Lower lobe of right lung (tissue), 2 donors: ENCODE data around the gene SLC4A3. TPM values are rescaled to one million over a fixed set of nuclear protein-coding genes. Genes with fewer than 3 reads are reported as not detected.

ENCODE experiments used
- ATAC-seq, 2 donors: fragments of 200-7000 bp; cut with Tn5 transposase; one replicate each; pipeline ENCODE4 v1.9.1; 2020 to 2022; ENCODE audit warnings: mild to moderate bottlenecking in 2 of 2, moderate library complexity in 2 of 2
- DNase-seq: peaks from one replicate; pipeline ENCODE4 v3.0.0-alpha.2; 2020
- H3K27ac ChIP-seq: fragments of 200-600 bp; one replicate; pipeline ENCODE4 v1.8.0; 2022
- H3K27me3 ChIP-seq: fragments of 200-600 bp; one replicate; pipeline ENCODE4 v1.8.0; 2022; ENCODE audit warnings: low read depth
- H3K36me3 ChIP-seq: fragments of 200-600 bp; one replicate; pipeline ENCODE4 v1.8.0; 2022; ENCODE audit warnings: mild to moderate bottlenecking
- H3K4me1 ChIP-seq: fragments of 200-600 bp; one replicate; pipeline ENCODE4 v1.8.0; 2022
- H3K4me3 ChIP-seq: fragments of 200-600 bp; one replicate; pipeline ENCODE4 v1.8.0; 2022; ENCODE audit warnings: mild to moderate bottlenecking
- H3K9me3 ChIP-seq: fragments of 200-600 bp; one replicate; pipeline ENCODE4 v1.8.0; 2022
- CTCF ChIP-seq: fragments of 200-600 bp; IDR thresholded peaks from one replicate; pipeline ENCODE4 v1.8.0; 2022; ENCODE audit warnings: antibody characterized with exemption, mild to moderate bottlenecking
- intact Hi-C: fragments of 100-400 bp; cut with DNase I; formaldehyde crosslinking; loops from one replicate; pipeline ENCODE4 v1.11.0; 2022
- total RNA-seq: library from RNA; stranded (reverse); fragmentation: NEBNext Ultra II Directional; extraction: Animal tissue kit (Norgen Biotek cat#: 25700); gene quantifications from one replicate; pipeline ENCODE4 v1.2.1, GENCODE V29; 2021
- donor health status: DM: no; HTN: yes; CAD: no; lungs with severe emphysema.

Gene SLC4A3
- total RNA-seq, 1 donor from 2014 or later, result 1.0 TPM

DNA sequence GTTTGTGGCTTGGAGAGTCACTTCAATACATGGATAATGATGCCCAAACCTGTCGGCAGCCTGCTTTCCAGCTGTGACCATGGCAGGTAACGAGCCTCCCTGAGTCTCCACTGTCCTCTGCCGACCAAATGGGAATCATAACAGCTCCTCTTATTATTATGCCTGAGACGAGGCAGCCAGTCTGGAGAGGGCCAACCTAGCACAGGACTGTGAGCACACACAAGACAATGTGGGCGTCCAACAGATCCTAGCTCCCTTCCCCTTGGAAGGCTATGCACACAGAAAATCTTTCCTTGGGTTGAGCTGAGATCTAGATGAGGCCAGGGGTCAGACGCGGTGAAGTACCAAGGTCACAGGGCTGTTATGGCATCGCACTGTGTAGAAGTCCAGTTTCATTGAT, 890 bp upstream of the SLC4A3 start:
- TF ChIP-seq CTCF, result no peak
- Histone ChIP-seq H3K27me3 (peaks cover 24% of the 10 kb centered on the region), H3K9me3 (no peaks in the 10 kb centered on the region), H3K4me3 (no peak overlapping the region), H3K4me1 (peaks cover 5% of the 10 kb centered on the region), H3K36me3 (no peaks in the 10 kb centered on the region), H3K27ac (no peak overlapping the region)
- no peak for DNase-seq
- intact Hi-C loops, result no loop called here
- ATAC-seq, result no peak

DNA sequence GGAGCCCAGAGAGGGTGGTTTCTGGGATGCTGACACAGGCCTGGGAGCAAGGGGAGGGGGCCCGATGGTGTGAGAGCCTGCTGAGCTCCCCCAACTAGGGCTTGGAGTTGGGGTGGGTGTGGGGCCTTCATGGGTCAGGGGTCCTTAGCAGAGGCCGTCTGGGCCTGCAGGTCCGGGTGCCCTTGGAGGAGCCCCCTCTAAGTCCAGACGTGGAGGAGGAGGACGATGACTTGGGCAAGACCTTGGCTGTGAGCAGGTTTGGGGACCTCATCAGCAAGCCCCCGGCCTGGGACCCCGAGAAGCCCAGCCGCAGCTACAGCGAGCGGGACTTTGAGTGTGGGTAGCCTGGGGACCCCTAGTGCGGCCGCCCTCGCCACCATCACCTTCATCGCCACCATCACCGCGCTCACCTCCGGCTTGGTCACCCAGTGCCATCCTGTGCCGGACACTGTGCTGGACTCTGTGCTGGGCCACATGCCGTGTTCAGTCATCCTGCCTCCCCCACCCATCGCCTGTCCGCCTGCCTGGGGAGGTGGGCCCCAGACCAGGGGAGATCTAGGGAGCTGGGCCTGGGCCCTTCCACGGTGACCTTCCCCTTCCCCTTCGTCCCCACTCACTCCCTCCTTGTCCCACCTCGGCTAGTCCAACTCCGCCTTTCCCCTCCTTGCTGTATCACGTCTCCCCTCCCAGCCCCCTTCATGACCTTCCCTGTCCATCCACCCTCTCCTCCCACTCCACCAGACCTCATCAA, 980 bp downstream of the SLC4A3 start:
- no peaks in the 10 kb centered on the region for H3K36me3 ChIP-seq
- ATAC-seq, result no peak
- H3K27me3 ChIP-seq, result peaks cover 24% of the 10 kb centered on the region
- no peak for TF ChIP-seq CTCF
- H3K4me1 ChIP-seq, result peaks cover 5% of the 10 kb centered on the region
- peak overlapping the region; percentile 51 for H3K4me3 ChIP-seq
- DNase-seq, result peak; percentile 49
- no peak overlapping the region for H3K27ac ChIP-seq
- intact Hi-C loops, result no loop called here
- no peaks in the 10 kb centered on the region for H3K9me3 ChIP-seq

DNA sequence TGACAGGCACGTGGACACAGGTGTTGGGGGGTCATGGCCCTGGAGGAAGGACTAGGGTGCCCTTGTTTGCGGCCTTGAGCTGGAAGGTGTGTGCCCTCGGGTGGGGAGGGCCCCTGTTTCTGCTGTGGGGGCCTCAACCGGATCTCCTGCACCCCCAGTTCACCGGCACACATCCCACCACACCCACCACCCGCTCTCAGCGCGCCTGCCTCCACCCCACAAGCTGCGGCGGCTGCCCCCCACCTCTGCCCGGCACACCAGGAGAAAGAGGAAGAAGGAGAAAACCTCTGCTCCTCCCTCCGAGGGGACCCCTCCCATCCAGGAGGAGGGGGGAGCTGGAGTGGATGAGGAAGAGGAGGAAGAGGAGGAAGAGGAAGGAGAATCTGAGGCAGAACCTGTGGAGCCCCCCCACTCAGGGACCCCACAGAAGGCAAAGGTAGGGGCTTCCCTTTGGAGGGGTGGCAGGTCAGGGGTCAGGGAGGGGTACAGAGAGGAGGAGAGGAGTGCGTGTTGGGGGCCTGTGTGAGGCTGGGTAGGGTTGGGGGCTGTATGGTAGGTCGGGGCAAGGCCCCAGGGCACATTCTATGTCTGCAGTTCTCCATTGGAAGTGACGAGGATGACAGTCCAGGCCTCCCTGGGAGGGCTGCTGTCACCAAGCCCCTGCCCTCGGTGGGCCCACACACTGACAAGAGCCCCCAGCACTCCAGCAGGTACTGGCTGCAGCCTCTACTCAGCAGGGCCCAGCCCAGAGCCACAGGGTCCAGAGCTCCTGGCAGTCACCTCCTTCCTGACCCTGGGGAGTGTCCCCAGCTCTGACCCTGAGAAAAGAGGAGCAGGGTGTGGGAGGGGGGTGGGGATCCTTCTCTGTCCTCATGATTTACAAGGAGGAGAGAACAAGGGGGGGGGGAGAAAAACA, 1.8 kb downstream of the SLC4A3 start:
- DNase-seq, result no peak
- no peak overlapping the region for H3K27ac ChIP-seq
- H3K36me3 ChIP-seq, result no peaks in the 10 kb centered on the region
- H3K27me3 ChIP-seq, result peaks cover 24% of the 10 kb centered on the region
- no peak for TF ChIP-seq CTCF
- no peak overlapping the region for H3K4me3 ChIP-seq
- peaks cover 5% of the 10 kb centered on the region for H3K4me1 ChIP-seq
- intact Hi-C loops, result no loop called here
- no peaks in the 10 kb centered on the region for H3K9me3 ChIP-seq
- no peak for ATAC-seq

DNA sequence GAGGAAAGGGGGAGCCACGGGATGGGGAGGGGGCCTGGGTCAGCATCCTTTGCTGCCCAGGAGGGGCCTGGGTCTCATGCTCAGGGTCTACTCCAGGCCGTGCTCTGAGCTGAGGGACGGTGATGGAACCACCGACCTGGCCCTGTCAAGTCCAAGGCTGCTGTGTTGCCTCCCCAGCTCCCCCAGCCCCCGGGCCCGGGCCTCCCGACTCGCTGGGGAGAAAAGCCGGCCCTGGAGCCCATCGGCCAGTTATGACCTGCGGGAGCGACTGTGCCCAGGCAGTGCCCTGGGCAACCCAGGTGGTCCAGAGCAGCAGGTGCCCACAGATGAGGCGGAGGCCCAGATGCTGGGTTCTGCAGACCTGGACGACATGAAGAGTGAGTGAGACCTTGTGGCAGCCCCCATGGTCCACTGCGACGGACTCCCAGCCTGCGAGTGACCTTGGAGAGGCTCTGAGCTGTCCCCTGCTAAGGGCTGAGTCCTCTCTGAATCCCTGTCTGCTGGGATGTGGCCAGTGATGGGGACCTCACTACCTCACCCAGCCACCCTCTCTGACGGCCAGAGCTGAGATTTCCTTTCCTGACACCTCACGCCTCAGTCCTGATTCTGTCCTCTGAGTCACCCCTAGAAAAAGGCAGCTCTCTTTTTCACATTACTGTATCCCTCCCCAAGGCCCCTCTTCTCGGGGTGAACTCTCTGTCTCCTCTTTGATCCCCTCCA, 2.7 kb downstream of the SLC4A3 start:
- ATAC-seq (no peak), DNase-seq (no peak)
- Histone ChIP-seq H3K4me3 (no peak overlapping the region), H3K27ac (no peak overlapping the region), H3K4me1 (peaks cover 5% of the 10 kb centered on the region), H3K27me3 (peaks cover 24% of the 10 kb centered on the region), H3K36me3 (no peaks in the 10 kb centered on the region), H3K9me3 (no peaks in the 10 kb centered on the region)
- intact Hi-C loops, result no loop called here
- no peak for TF ChIP-seq CTCF

DNA sequence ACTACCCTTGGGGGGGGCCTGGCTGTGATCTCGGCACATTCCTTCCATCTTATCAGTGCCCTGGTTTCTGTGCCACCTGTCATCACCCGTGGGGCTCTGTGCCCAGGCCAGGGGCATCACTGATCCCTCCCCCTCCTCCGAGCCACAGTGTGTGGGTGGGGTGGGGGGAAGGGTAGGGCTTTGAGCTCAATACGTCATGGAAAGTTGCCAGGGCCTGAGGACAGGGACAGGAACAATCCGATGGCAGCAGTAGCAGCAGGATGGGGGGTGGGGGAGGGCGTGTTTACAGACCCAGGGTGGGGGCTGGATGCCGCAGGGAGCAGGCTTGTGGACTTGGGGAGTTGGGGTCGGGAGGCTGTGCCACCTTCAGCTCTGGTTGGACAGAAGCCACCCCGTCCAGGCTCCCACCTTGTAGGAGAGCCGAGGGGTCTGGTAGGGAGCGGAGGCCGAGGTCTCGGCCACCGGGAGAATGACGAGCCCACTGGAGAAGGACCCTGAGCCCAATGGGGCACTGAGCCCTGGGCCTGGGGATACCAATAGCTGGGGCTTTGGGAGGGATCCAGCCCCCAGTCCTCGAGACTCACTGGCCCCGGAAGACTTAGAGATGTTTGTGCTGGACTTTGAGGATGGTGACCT, 3.5 kb downstream of the SLC4A3 start:
- TF ChIP-seq CTCF, result no peak
- ATAC-seq (no peak), DNase-seq (no peak)
- H3K4me3 ChIP-seq, result no peak overlapping the region
- H3K9me3 ChIP-seq, result no peaks in the 10 kb centered on the region
- intact Hi-C loops, result no loop called here
- H3K36me3 ChIP-seq, result no peaks in the 10 kb centered on the region
- H3K27me3 ChIP-seq, result peaks cover 24% of the 10 kb centered on the region
- H3K4me1 ChIP-seq, result peaks cover 5% of the 10 kb centered on the region
- no peak overlapping the region for H3K27ac ChIP-seq
